Loucy (cell line): ENCODE results near the gene KRAS.

Experiments
- CTCF ChIP-seq: fragments of 200-600 bp; sonication (generic); conservative IDR thresholded peaks from 2 replicates; pipeline ENCODE4 v1.5.1; 2014; ENCODE audit warnings: mild to moderate bottlenecking, antibody characterized with exemption, low read length
- EZH2phosphoT487 ChIP-seq: fragments of 200-600 bp; IDR thresholded peaks from 2 replicates; pipeline ENCODE4 v1.6.1; 2018; ENCODE audit warnings: antibody characterized with exemption, mild to moderate bottlenecking, moderate library complexity, borderline replicate concordance

- no peak for TF ChIP-seq CTCF
- no peak for TF ChIP-seq EZH2phosphoT487
These were observed 12.9 kb upstream of the KRAS start for GRCh38 chr12:25263594-25263993.
